Measurements from ENCODE around the gene TRIM40.
A peak's percentile ranks its signal among the peaks of the same experiment; 100 is the strongest.
"Not testable (repeated sequence)": the region's sequence is repeated elsewhere in the genome, so short reads cannot be mapped to it uniquely, and the experiment has no call there.

Gene TRIM40

DNA sequence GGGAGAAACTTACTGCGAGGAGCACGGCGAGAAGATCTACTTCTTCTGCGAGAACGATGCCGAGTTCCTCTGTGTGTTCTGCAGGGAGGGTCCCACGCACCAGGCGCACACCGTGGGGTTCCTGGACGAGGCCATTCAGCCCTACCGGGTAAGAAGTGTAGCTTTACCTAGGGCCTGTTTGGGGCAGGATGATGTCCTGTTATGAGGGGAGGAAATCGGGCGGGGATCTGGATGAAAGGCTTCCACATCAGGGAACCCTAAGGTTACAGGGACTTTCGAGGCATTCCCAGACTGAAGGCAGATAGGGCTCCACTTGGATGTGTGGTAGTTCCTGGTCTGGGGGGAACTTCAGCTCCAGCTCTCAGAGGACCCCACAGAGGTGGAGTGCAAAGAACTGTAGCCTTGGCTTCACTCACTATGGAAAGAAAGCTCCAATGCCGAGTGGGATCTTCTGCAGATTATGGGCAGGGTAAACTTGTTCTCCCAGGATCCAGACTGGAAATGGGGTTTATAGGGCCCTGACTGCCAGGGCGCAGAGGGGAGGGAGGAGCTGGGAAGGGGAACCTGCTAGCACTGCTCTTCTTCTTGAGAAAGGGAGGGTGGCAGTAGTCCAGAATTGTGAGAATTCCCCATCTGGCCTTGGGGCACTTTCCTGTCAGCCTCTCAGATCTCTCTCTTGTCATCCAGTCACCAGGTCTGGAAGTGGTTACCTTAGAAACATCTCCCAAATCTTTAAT is 28.1 kb downstream of the TRIM40 start:
- no peak for DNase-seq (ENCODE audit: low spot score)

DNA sequence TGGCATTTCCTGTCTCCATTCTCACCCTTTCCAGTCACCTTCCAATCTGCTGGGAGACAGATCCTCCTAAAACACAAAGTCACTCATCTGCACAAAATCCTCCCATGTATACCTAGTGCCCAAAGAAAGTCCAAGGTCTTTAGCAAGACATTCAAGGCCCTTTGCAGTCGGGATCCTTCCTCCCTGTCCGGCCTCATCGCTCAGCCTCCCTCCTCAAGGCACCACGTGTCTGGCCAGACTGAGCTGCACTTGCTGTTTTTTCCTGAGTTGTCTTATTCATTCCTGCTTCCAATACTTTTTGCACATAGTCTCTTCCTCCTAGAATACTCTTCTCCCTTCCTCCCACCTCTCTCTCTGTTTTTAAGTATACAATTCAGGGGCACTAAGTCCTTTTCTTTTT is 28.8 kb downstream of the TRIM40 start:
- no peak for DNase-seq (ENCODE audit: low spot score)

DNA sequence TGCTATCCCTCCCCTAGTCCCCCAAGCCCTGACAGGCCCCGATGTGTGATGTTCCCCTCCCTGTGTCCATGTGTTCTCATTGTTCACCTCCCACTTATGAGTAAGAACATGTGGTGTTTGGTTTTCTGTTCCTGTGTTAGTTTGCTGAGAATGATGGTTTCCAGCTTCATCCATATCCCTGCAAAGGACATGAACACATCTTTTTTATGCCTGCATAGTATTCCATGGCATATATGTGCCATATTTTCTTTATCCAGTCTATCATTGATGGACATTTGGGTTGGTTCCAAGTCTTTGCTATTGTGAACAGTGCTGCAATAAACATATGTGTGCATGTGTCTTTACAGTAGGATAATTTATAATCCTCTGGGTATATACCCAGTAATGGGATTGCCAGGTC is 29.3 kb downstream of the TRIM40 start:
- not testable (repeated sequence) for DNase-seq (ENCODE audit: low spot score)

DNA sequence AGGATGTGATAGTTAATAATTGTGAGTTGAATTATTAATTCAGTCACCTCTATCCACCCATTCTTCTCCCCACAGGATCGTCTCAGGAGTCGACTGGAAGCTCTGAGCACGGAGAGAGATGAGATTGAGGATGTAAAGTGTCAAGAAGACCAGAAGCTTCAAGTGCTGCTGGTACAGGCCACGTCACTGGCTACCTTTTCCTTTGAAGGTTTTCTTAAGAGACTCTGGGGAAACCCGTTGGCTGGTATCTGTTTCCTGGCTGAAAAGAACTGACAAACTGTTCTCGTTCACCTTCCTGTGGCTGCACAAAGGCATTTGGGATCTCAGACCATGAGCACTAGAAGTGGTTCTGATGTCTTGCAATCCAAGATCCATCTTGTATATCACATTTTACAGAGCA is 31.2 kb downstream of the TRIM40 start:
- no peak for DNase-seq (ENCODE audit: low spot score)

DNA sequence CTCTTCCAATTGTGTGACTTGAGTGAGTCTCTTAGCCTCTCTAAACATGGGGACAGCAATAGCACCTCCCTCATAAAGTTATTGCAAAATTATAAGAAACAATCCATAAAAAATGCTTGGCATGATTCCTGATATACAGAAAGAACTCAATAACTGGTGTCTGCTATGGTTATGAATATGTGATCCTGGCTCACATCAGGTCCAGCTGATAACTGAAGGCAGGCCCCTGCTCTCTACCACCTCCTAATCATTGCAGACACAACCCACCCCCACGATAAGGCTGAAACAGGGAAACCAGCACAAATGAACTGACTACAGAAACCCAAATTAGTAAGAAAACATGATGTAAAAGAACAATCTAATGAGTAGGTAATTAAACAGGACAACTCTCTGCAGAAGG is 32.8 kb downstream of the TRIM40 start:
- no peak for DNase-seq (ENCODE audit: low spot score)

DNA sequence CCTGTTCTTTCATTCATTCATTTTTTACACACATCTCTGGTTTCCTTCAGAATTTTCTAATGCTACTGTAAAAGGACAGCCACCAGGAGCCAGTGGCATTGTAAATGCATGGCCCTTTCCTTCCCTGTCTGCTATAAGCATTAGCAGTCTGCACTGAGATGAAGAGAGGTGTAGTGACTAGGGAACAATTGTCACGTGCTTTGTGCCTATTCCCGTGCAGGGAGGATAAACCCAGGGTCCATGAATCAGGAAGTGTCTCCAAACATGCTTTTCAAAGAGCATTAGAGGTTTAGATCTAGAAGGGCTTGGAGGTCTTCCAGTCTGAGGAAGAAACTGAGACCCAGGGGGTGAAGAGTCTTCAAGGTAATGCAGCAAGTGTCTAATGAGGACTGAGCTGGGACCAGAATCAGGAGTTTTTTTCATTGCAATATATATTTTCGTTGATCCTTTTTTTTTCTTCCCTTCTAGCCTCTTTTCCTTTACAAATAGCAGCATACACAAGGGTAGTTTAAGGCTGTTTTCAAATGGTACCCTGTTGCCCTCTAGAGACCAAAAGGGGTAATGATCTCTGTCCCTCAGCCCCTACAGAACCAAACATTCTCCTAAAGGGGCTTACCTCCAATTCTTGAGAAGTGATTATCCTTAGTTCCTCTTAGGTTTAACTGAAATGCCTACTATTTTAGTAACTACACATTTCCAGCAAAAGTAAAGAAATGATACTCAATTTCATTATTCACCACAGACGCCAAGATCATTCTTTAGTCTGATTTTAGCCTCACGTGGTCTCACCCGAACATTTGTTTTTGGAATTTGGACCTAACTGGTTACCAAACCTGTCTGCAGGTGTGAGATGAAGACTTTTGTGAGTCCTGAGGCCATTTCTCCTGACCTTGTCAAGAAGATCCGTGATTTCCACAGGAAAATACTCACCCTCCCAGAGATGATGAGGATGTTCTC is 34.0 kb downstream of the TRIM40 start:
- peak; percentile 35 for DNase-seq (ENCODE audit: low spot score)

DNA sequence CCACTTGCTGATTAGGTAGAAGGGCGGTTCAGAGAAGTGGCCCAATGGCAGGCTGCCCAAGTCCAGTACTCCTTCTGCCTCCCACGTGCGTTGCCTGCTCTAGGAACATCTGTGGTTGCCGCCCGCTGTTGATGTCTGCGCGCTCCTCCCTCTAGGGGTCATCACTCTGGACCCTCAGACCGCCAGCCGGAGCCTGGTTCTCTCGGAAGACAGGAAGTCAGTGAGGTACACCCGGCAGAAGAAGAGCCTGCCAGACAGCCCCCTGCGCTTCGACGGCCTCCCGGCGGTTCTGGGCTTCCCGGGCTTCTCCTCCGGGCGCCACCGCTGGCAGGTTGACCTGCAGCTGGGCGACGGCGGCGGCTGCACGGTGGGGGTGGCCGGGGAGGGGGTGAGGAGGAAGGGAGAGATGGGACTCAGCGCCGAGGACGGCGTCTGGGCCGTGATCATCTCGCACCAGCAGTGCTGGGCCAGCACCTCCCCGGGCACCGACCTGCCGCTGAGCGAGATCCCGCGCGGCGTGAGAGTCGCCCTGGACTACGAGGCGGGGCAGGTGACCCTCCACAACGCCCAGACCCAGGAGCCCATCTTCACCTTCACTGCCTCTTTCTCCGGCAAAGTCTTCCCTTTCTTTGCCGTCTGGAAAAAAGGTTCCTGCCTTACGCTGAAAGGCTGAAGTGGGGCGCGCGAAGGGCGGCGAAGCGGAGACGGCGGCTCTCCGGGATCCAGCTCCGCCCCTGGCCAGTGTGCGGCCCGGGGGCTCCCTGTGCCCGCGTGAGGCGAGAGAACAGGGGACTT is 35.9 kb downstream of the TRIM40 start:
- no peak for DNase-seq (ENCODE audit: low spot score)

DNA sequence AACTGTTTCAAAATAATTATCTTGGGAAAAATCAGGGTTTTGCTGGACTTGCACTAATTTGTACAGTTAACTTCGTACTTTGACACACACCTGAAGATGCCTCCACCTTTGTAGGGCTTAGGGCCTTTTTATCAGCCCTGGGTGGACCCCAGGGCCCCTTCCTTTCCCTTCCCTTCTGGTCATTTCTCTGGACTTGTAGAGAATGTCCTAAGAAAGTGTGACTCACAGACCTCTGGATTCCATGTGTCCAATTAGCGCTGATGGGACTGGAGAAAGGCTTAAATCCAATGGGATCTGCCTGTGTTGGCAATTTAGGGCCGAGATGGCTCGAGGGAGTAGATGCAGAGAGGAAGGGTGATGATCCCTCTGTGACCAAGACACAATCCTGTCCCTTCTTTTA is 36.7 kb downstream of the TRIM40 start:
- no peak for DNase-seq (ENCODE audit: low spot score)

DNA sequence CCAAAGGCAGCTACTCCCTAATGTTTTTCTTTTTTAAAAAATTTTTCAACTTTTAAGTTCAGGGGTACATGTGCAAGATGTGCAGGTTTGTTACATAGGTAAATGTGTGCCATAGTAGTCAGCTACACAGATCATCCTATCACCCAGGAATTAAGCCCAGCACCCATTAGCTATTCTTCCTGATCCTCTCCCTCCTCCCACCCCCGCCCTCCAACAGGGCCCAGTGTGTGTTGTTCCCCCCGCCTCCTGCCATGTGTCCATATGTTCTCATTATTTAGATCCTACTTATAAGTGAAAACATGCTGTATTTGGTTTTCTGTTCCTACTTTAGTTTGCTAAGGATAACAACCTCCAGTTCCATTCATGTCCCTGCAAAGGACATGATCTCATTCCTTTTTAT is 39.8 kb downstream of the TRIM40 start:
- no peak for DNase-seq (ENCODE audit: low spot score)

DNA sequence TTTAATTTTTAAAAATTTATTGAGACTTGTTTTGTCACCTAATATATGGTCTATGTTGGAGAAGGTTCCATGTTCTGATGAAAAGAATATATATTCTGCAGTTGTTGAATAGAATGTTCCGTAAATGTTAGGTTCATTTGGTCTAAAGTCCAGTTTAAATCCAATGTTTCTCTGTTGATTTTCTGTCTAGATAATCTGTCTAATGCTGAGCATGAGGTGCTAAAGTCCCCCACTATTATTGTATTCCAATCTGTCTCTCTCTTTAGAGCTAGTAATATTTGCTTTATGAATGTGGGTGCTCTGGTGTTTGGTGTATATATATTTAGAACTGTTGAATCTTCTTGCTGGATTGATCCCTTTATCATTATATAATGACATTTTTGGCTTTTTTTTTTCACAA is 42.9 kb downstream of the TRIM40 start:
- DNase-seq (ENCODE audit: low spot score): no peak

DNA sequence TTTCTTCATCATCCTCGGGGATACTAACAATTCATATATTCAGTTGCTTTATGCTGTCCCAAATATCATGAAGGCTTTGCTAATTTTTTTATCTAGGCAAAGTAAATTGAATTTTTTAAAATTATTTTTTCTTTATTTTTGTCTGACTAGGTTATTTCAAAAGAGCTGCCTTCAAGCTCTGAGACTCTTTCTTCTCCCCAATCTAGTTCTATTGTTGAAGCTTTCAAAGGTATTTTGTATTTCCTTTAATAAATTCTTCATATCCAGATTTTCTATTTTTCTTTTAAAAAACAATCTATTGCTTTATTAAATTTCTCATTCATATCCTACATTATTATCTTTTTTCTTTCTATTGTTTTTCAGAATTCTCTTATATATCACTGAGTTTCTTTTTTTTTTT is 44.2 kb downstream of the TRIM40 start:
- DNase-seq (ENCODE audit: low spot score): no peak

DNA sequence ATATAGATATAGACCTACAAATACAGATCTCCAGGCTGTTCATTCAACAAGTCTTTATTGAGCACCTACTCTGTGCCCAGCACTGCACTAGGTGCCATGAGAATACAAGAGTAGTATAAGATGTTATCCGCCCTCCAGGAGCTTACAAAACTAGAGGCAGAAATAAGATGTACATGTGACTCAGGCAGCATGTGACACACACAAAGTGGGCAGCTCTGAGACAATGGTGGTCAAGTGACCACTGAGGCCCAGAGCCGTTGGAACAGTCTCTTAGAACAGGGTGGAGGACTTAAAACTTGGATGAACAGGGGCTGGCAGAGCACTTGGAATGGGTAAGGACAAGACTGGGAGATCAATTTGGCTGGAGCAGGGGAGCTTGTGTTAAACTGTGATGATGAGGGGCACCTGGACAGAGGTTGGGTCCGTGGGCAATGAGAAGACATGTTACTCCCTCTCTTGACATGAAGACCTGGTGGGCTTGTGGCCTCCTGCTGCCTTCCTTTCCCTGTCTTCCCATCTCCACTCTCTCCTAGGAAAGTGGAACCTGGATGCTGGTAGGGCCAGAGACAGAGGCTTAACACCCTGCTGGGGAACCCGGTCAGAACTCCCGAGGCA is 48.6 kb downstream of the TRIM40 start:
- DNase-seq (ENCODE audit: low spot score): no peak

DNA sequence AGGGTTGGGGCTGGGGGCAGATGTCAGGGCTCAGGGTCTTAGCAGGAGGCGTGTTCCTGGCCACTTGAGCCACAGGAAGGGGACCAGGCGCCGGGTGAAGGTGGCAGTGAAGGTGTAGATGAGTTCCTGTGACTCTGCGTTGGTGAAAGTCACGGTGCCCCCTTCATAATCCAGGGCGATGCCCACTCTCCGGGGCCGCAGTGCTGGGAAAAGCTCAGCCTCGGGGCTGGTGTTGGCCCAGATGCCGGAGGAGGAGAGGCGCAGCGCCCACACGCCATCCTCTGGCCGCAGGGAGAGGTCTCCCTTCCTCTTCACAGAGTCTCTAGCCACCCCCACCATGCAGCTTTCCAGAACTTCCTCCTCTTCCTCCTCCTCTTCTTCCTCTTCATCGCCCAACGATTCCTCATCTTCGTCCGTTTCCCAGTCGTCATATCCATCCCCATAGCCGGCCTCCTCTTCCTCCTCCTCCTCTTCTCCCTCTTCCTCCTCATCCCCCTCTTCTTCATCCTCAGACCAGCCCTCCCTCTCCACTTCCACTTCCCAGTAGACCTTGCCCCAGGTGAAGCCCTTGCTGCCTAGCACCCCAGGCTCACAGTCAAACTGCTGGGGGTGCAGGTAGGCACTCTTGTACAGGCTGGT is 50.0 kb downstream of the TRIM40 start:
- DNase-seq (ENCODE audit: low spot score): no peak

DNA sequence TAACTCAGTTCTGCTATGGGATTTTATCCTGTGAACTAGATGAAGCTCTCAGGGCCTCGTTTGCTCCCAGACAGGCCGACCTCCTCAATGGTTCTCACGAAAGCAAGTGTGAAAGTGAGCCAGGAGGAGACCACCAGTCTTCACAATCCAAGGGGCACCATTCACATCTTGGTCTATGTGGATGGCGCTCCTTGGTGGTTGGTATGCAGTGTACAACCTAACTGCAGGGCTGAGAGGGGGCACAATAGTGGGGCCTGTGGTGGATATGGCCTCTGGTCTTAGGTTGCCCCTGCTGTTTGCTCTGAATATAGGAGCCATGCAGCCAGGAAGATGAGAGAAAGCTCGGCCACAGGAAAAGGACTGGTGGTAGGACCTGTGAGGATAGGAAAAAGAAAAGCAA is 52.6 kb downstream of the TRIM40 start:
- no peak for DNase-seq (ENCODE audit: low spot score)

DNA sequence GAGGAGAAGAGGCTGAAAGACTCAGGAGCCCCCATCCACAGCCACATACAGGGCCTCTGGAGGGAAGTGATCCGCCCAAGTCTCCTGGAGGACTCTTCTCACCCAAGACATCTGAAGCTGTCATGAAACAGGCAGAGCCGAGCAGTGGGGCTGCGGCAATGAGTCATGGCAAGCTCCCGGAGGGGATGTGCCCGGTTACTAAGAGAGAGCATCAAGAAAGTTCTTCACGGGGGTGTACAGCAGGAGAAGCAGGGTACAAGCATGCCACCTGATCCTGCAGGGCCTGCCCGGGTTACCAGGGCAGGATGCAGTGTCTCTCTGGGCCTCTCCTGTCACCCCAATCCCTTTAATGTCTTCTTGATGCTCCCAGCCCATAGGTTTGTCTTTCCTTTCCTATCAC is 56.1 kb downstream of the TRIM40 start:
- no peak for DNase-seq (ENCODE audit: low spot score)

DNA sequence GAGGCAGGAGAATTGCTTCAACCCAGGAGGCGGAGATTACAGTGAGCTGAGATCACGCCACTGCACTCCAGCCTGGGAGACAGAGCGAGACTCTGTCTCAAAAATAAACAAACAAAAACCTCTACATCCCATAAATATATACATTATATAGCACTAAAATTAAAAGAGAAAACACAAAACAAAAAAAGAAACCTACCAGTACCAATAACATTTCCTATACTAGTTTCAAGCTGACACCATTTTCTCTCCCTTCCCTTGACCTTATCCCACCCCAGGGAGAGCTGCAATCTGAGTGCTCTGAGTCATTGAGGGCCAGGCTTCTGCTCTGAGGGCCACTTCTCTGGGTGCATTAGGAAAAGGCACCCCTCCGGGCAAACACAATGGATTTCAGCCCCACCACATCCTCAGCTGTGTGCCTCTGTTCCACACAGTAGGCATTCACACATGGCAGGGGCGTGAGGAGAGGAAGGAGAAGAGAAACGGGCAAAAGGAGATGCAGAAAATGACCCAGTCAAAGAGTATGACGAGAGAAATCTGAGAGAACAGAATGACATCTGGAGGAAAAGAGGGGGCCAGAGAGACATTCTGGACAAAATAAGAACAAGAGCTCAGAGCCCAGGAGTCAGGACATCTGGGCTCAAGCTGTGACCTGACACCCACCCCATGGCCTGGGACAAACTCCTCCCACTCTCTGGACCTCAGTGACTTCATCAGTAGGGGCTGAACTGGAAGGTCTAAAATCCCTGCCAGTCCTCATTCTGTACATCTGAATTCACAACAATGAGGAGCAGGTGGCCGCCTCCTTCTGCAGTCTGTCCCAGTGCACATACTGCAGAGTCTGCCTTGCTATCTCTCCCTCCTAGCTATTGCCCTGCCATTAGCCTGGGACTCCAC is 59.1 kb downstream of the TRIM40 start:
- DNase-seq (ENCODE audit: low spot score): no peak

DNA sequence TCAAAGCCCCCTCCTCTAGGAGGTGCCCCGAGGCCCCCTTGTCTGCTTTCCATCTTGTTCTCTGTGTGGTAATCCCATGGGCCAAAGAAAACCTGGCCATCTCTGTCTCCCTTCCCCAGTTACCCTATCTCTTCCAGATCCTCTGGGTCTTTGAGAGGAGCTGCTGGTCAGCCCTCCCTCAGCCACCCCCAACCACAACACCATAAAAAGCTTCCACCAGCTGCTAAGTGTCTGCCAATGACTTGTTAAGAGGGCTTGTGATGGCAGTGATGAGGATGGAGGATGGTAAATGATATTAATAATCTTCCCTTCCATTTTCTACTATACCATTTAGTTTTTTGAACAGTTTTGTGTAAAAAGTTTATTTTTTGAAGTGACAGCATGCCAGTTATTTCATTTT is 60.0 kb downstream of the TRIM40 start:
- DNase-seq (ENCODE audit: low spot score): no peak

DNA sequence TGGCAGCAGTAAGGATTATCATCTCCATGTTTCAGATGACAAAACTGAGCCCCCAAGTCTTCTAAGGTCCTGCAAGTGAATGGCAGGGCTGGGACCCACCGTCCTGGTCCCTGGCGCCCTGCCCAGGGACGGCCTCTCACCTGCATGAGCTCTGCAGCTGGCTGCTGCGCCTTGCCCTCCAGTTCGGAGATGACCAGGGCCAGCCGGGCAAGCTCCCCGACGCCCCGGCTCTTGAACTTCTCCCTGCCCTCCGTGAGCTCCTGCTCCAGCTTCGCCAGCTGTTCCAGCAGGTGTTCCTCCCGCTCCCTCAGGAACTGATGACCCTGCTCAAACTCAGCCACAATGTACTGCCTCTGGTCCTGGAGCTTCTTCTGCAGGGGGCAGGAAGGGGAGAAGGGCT is 60.4 kb downstream of the TRIM40 start:
- DNase-seq (ENCODE audit: low spot score): no peak
